ENCODE measurements around the gene PALD1. TPM values are rescaled to one million over a fixed set of nuclear protein-coding genes. Genes with fewer than 3 reads are reported as not detected.

Gene PALD1
- total and polyA plus RNA-seq, 2 experiments from 2014 or later: 11.9 to 58.2 TPM

- TF ChIP-seq REST (IDR thresholded peaks at IDR 0.05; ENCODE audit: unreplicated experiment): no peak
Measured at GRCh38 chr10:70584366-70584765, 105.8 kb downstream of the PALD1 start (continued).

DNA sequence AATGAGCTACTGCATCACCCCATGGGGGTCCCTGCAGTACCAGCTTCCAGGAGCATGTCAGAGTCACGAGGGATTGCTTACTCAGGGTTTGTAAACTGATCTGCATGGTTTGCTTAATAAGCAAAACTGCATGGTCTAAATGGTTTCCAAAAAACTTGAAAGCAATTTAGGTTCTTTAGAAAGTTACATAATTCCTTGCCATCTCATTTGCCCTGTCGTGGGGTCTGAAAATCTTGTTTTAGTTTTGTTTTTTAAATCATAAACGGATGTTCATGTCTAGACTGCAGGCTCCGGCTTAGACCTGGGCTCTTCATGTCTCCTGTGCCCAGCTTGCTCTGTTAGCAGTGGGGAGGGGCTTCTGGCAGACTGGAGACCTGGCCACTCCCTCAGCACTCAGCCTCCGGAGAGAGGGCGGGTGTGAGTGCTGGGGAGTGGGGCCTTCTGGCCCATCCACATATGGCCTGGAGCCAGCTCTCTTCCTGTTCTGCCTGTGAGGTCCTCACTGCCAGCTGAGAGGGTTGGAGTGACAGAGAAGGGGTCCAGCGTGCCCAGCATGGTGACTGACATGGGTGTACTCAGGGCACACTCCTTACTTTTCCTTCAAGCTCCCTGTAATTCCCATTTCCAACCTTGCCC lies 106.5 kb downstream of the PALD1 start:
- ATAC-seq: peak; percentile 98
- peaks cover 20% of the 10 kb centered on the region for H3K4me1 Mint-ChIP-seq
- H3K4me2 ChIP-seq: no peak overlapping the region
- peak; percentile 84 for DNase-seq (ENCODE audit: low spot score)
- H3K79me2 ChIP-seq (replicated peaks; ENCODE audit: insufficient read depth): no peaks in the 10 kb centered on the region
- H3K4me1 ChIP-seq (ENCODE audit: insufficient read depth): peaks cover 14% of the 10 kb centered on the region; the same call in 1 of the 2 replicates
- H3K36me3 Mint-ChIP-seq (ENCODE audit: low read depth): no peaks in the 10 kb centered on the region
- H3K36me3 ChIP-seq (ENCODE audit: insufficient read depth): no peaks in the 10 kb centered on the region
- no peaks in the 10 kb centered on the region for H3K9me3 Mint-ChIP-seq
- H3K9me2 ChIP-seq (ENCODE audit: insufficient read depth): peaks cover 5% of the 10 kb centered on the region; the same call in 1 of the 2 replicates
- peaks cover 3% of the 10 kb centered on the region; the same call in 1 of the 2 replicates for H3F3A ChIP-seq (replicated peaks; ENCODE audit: low read depth)
- 0 out of 2 replicates have a peak overlapping the region, but pooled peaks have one; percentile 21 for H3K27ac ChIP-seq (ENCODE audit: low read depth)
- H3K4me3 Mint-ChIP-seq: peak overlapping the region; percentile 8; the same call in 1 of the 3 replicates
- H2AFZ ChIP-seq: peak overlapping the region; percentile 33; the same call in 1 of the 2 replicates
- H4K20me1 ChIP-seq (replicated peaks; ENCODE audit: insufficient read depth): no peaks in the 10 kb centered on the region
- H3K27ac Mint-ChIP-seq: 0 out of 2 replicates have a peak overlapping the region, but pooled peaks have one; percentile 74
- H3K4me3 ChIP-seq: no peak overlapping the region
- H3K27me3 ChIP-seq (ENCODE audit: insufficient read depth): no peaks in the 10 kb centered on the region
- peaks cover 11% of the 10 kb centered on the region for H3K27me3 Mint-ChIP-seq (ENCODE audit: insufficient read depth, low read depth, poor library complexity)
- TF ChIP-seq NANOG (IDR thresholded peaks at IDR 0.05; ENCODE audit: borderline replicate concordance): no peak
- TF ChIP-seq CTCF (conservative IDR thresholded peaks at IDR 0.05; ENCODE audit: low read depth in 2 of 2): no peak
- TF ChIP-seq ETS1 (IDR thresholded peaks at IDR 0.05): no peak
- no peak for TF ChIP-seq STAT1 (IDR thresholded peaks at IDR 0.05; ENCODE audit: unreplicated experiment)
- TF ChIP-seq ZNF114 (CRISPR knock-in tag; IDR thresholded peaks at IDR 0.05): no peak
- TF ChIP-seq ZNF331 (CRISPR knock-in tag; IDR thresholded peaks at IDR 0.05; ENCODE audit: low read depth): no peak
- TF ChIP-seq REST (IDR thresholded peaks at IDR 0.05; ENCODE audit: unreplicated experiment): no peak
